ENCODE results near the gene CEACAM21.

Gene CEACAM21

DNA sequence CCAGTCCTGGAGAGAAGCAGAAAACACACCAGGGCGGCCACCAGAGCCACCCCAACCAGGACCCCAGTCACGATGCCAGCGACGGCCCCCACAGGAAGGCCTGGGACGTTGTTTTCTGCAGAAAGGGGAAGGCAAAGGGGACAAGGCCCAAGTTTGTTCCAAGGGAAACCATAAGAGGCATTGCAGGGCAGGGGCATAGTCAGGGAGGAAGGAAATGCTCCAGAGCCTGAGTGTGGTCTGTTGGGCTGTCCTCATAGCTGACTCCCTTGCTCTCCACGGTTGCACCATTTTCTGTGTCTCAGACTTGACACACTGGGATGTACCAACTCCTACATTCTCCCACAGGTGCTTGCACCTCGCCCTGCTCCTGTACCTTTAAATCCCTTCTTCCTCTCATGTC lies 45.7 kb downstream of the CEACAM21 start:
- no peak for DNase-seq

DNA sequence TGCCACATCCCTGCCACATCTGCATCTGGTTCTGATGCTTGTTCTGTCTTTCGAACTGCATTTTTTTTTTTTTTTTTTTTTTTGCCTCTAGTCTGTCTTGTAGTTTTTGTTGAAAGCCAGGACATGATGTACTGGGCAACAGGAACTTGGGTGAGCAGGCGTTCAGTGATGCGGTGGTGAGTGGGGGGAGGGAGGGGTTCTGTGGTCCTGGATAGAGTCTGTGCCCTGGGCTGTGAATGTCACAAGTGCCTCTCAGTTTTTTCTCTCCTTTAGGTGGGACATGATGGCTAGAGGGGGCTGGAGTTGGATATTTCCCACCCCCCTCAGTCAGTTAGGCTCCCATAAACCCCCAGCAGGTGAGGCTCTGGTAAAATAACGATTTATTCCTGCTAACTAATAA lies 47.4 kb downstream of the CEACAM21 start:
- DNase-seq, result no peak

DNA sequence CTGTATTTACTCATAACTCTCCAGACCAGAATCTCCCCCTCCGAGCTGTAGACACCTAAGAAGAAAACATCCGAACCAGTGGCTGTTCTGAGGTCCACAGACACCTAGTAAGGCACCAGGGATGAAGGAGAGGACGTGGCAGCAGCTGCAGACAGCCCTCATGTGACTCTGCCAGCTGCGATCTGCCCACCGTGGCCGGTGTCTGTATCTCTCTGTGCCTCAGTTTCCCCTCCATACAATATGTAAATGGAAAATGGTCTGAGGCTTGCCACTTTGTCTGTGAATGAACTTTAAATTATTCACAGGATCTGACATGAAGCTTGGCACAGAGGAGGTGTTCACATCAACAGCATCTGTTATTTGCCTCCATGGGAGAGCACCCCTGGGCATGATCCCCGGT lies 48.5 kb downstream of the CEACAM21 start:
- no peak for DNase-seq

DNA sequence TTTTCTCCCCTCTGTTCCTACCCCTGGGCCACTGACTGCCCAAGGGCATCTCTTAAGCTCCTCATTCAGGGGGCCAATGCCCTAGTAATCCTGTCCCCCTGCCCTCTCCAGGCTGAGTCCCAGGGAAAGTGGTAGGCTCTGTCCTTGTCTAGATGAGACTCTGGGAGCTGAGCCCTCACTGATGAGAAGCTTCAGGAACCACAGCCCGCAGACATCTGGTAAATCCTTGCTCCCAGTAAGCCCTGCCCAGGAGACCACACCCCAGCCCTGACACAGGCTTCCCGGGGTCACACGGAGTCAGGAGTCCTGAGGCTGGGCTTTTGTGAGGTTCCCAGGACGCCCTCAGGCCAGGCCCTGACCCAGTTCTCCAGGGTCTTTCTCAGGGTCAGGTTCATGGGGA lies 49.0 kb downstream of the CEACAM21 start:
- DNase-seq, result no peak

DNA sequence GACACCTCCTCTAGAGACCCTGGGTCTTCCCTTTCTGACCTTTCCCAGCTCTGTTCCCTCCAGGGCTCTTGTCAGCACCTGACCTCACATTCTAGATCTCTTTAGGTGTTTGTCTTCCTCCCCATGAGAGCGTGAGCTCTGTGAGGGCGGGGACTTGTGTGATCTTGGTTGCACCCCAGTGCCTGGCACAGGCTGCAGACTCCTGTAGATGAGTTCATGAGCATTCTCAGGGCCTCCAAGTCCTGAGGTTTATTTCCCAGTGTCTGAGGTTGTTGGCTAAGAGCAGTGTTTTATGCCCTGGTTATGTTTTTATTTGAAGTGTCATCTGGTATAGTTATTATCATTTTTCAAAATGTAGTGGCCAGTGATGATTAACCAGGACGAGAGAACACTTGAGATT lies 50.3 kb downstream of the CEACAM21 start:
- DNase-seq, result no peak

DNA sequence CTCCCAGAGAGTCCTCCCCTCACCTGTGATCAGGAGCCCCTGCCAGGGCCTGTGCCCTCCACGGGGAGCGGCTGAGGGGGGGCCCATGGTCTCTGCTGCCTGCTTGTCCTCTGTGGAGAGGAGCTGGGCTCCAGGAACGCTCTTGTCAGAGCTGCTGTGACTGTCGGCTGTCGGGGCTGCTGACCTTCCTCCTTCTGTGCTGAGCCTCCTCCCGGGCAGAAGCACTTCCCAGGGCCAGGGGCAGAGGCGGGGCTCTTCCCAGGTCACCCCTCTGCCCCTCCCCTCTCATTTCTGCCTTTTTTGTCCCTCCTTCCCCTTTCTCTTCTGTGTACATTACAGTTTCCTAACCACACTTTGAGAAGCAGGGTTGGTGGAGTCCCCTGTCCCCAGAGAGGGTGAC lies 50.9 kb downstream of the CEACAM21 start, which contains the start of gene CEACAM4:
Gene CEACAM4, minus strand, starts transcription at position 198 of the 400 bp plus-strand sequence. Its CDS starts 111 bp downstream, at position 87.
- no peak for DNase-seq

DNA sequence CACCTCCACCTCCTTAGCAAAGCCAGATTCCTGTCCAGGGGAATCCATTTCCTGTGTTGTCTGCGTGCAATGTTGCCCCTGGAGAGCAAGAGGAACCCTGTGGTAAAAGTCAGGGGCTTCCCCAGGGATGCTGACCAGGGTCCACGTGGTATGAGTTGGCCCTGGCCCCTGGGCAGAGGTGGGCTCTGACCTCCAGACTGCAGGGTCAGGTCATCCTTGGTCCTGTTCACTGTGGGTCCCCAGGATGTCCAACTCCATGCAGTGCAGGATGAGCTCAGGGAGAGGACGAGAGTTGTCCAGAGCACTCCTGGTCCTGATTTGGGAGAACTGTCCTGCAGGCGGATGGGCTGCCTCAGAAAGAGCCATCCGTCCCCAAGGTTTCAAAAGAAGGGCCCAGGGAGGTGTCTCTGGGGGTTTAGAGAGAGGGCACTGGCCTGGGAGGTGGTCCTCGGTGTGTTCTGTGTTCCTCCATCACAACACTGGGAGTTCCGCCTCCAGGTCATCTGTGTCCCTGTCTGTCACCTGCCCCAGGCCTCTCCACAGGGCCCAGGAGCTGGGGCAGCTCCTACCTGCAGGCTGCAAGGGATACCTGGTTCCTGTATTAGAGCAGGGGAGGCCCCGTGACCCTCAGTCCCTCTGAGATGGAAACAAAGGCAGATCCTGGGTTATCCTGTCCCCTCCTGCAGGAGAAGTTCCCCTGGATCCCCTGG lies 52.2 kb downstream of the CEACAM21 start:
- DNase-seq, result no peak
